ENCODE data around the gene DPM3. TPM values are rescaled to one million over a fixed set of nuclear protein-coding genes. Genes with fewer than 3 reads are reported as not detected.

DPM3 gene
- total RNA-seq, 1 experiment from 2014 or later = 113 TPM

DNA sequence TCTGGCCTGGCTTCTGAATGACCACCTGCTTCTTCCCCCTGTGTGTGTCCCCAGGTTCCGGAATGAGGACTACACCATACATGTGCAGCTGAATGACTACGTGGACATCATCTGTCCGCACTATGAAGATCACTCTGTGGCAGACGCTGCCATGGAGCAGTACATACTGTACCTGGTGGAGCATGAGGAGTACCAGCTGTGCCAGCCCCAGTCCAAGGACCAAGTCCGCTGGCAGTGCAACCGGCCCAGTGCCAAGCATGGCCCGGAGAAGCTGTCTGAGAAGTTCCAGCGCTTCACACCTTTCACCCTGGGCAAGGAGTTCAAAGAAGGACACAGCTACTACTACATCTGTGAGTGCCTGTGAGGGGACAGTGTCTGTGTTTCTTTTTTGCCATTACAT, 9.0 kb downstream of the DPM3 start:
- Histone ChIP-seq H3K4me3 (replicated peaks in 1 of 2; ENCODE audit: low read depth in 1 of 2, low read length in 2 of 2) (no peak overlapping the region), H3K79me2 (ENCODE audit: insufficient read depth, low read length) (peaks cover 46% of the 10 kb centered on the region), H3K9ac (ENCODE audit: low read length) (peak overlapping the region; percentile 91), H3K27ac (ENCODE audit: low read depth, low read length) (peak overlapping the region; percentile 97; the same call in 1 of the 2 replicates), H3K4me1 (ENCODE audit: control insufficient read depth in 1 of 2, insufficient read depth in 2 of 2, low read length in 2 of 2) (peaks cover 35 to 79% of the 10 kb centered on the region in 2 experiments), H3K4me2 (ENCODE audit: low read length) (0 out of 2 replicates have a peak overlapping the region, but pooled peaks have one; percentile 9), H2AFZ (ENCODE audit: low read depth, low read length, poor library complexity, severe bottlenecking) (no peak overlapping the region), H3K9me2 (ENCODE audit: insufficient read depth) (no peaks in the 10 kb centered on the region), H3K36me3 (ENCODE audit: control insufficient read depth in 1 of 2, insufficient read depth in 2 of 2, low read length in 2 of 2) (peaks cover 13 to 33% of the 10 kb centered on the region in 2 experiments; a peak in 3 of 4 replicates), H3K27me3 (ENCODE audit: insufficient read depth, low read length) (no peaks in the 10 kb centered on the region), H3K9me3 (ENCODE audit: control insufficient read depth in 1 of 2, insufficient read depth in 1 of 2, low read depth in 1 of 2, low read length in 2 of 2) (no peaks in the 10 kb centered on the region), H4K20me1 (ENCODE audit: insufficient read depth) (no peaks in the 10 kb centered on the region)
- no peak for TF ChIP-seq EGR1 (IDR thresholded peaks at IDR 0.05; ENCODE audit: low read depth)
- TF ChIP-seq, protein P1, sequence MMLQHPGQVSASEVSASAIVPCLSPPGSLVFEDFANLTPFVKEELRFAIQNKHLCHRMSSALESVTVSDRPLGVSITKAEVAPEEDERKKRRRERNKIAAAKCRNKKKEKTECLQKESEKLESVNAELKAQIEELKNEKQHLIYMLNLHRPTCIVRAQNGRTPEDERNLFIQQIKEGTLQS (IDR thresholded peaks at IDR 0.05) = no peak
- no peak for TF ChIP-seq RAD21 (IDR thresholded peaks at IDR 0.05; ENCODE audit: low read depth)
- TF ChIP-seq, protein P2, sequence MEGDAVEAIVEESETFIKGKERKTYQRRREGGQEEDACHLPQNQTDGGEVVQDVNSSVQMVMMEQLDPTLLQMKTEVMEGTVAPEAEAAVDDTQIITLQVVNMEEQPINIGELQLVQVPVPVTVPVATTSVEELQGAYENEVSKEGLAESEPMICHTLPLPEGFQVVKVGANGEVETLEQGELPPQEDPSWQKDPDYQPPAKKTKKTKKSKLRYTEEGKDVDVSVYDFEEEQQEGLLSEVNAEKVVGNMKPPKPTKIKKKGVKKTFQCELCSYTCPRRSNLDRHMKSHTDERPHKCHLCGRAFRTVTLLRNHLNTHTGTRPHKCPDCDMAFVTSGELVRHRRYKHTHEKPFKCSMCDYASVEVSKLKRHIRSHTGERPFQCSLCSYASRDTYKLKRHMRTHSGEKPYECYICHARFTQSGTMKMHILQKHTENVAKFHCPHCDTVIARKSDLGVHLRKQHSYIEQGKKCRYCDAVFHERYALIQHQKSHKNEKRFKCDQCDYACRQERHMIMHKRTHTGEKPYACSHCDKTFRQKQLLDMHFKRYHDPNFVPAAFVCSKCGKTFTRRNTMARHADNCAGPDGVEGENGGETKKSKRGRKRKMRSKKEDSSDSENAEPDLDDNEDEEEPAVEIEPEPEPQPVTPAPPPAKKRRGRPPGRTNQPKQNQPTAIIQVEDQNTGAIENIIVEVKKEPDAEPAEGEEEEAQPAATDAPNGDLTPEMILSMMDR (IDR thresholded peaks at IDR 0.05 in 2 of 3, conservative IDR thresholded peaks at IDR 0.05 in 1 of 3; ENCODE audit: borderline replicate concordance in 1 of 3, insufficient read depth in 1 of 3, low read depth in 2 of 3, low read length in 2 of 3) = no peak
- no peak for TF ChIP-seq EZH2 (IDR thresholded peaks at IDR 0.05)
- no peak for TF ChIP-seq ELF1 (IDR thresholded peaks at IDR 0.05; ENCODE audit: borderline replicate concordance, low read depth)
- TF ChIP-seq ZNF274 (IDR thresholded peaks at IDR 0.05; ENCODE audit: low read depth, low read length) = no peak
- TF ChIP-seq CBX3 (IDR thresholded peaks at IDR 0.05; ENCODE audit: low read depth) = no peak
- no peak for TF ChIP-seq EZH2phosphoT487 (IDR thresholded peaks at IDR 0.05; ENCODE audit: borderline replicate concordance)
- TF ChIP-seq SP1 (IDR thresholded peaks at IDR 0.05; ENCODE audit: low read depth) = no peak
- no peak for TF ChIP-seq SIN3A (IDR thresholded peaks at IDR 0.05; ENCODE audit: low read depth)
- no peak for TF ChIP-seq MAX (IDR thresholded peaks at IDR 0.05)
- TF ChIP-seq JUND (IDR thresholded peaks at IDR 0.05) = no peak
- no peak for TF ChIP-seq POLR2AphosphoS5 (IDR thresholded peaks at IDR 0.05; ENCODE audit: low read depth, low read length)
- TF ChIP-seq POLR2A (IDR thresholded peaks at IDR 0.05; ENCODE audit: borderline replicate concordance, extremely low read depth, insufficient read depth, insufficient read length) = no peak
- TF ChIP-seq, protein P3, sequence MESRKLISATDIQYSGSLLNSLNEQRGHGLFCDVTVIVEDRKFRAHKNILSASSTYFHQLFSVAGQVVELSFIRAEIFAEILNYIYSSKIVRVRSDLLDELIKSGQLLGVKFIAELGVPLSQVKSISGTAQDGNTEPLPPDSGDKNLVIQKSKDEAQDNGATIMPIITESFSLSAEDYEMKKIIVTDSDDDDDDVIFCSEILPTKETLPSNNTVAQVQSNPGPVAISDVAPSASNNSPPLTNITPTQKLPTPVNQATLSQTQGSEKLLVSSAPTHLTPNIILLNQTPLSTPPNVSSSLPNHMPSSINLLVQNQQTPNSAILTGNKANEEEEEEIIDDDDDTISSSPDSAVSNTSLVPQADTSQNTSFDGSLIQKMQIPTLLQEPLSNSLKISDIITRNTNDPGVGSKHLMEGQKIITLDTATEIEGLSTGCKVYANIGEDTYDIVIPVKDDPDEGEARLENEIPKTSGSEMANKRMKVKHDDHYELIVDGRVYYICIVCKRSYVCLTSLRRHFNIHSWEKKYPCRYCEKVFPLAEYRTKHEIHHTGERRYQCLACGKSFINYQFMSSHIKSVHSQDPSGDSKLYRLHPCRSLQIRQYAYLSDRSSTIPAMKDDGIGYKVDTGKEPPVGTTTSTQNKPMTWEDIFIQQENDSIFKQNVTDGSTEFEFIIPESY (IDR thresholded peaks at IDR 0.05; ENCODE audit: extremely low read depth, insufficient replicate concordance, low read length) = no peak
- no peak for TF ChIP-seq SRF (IDR thresholded peaks at IDR 0.05; ENCODE audit: low read depth)
- no peak for TF ChIP-seq TCF7L2 (IDR thresholded peaks at IDR 0.05; ENCODE audit: borderline replicate concordance, extremely low read depth, insufficient read depth, insufficient read length)
- no peak for TF ChIP-seq FOSL1 (IDR thresholded peaks at IDR 0.05; ENCODE audit: low read depth)
- no peak for TF ChIP-seq YY1 (IDR thresholded peaks at IDR 0.05; ENCODE audit: extremely low read depth, insufficient replicate concordance, low read depth, low read length)
- ChIA-PET POLR2A (no interaction called here), RAD21 (ENCODE audit: low non-redundant PET in 1 of 2, low total read pairs in 2 of 2, uncharacterized antibody in 2 of 2, unreplicated experiment in 2 of 2) (no interaction called here), CTCF (no interaction called here)
- DNase-seq (ENCODE audit: low read depth, low spot score) (no peak), ATAC-seq (no peak)
- intact Hi-C loops (cut with micrococcal nuclease) = no loop called here
- BruUV-seq (replicated peaks) = no TSS peak

Data from HCT116 (cell line).